Epithelial cell of prostate (primary cell): ENCODE results near the gene ZRSR2.

Experiments used
- DNase-seq: peaks from one replicate; pipeline ENCODE4 v3.0.0-alpha.2; 2011; ENCODE audit warnings: low read depth, low spot score
- H3K27ac ChIP-seq: fragments of 450-650 bp; 2 replicates; pipeline ENCODE4 v1.5.1; 2017; ENCODE audit warnings: mild to moderate bottlenecking

Gene ZRSR2

DNA sequence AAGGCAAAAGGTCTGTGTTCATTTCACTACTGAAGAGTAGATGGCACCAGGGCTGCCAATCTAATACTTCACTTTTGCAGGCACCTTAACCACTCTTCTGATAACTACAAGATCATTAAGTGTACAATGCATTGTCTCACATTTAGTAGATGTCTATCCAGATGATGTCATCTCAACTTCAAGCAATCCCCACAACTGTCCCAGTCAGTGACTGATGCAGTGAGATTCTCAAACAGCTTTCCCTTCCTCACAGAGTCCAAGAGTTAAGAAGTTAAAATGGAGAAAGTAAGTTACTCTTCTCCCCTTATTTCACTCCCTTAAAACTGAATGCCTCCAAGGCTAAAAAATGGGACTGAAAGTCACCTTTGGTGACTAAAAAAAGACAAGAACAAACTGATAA lies 53.7 kb downstream of the ZRSR2 start:
- DNase-seq: no peak
- H3K27ac ChIP-seq: no peak overlapping the region

DNA sequence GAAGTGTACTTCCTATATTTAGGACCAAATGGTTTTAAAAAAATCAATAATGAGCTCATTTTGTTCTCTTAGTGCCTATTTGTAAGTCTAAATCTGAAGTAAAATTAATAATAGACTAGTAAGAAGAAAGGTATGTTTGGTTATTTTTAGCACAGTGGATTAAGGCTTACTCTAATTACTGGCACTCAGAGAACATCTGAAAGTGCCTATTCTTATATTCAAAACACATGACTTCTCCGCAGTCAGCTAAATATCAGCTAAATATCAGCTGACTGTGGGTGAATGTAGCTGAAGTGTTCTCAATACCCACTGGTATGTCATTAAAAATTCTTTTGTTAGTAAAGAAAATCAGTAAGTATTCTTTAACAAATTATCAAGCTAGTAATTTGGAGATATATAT lies 58.3 kb downstream of the ZRSR2 start:
- no peak overlapping the region for H3K27ac ChIP-seq
- DNase-seq: no peak

DNA sequence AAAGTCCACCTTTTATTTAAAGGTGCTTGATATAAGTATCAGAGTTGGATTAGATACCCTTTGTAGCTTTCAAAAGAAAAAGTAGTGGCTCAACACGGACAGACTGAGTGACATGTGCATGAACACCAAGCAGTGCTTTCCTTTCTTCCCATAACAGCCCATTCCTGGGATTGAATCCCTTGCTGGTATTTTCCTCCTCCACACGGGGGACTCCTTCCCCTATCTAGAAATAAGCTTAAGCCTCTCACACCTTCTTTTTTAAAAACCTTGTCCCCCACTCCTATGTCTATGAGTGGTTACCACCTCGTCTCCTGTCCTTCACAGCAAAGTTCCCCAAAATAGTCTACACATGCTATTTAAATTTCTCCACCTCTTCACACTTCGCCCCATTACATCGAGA lies 59.3 kb downstream of the ZRSR2 start:
- DNase-seq: no peak
- H3K27ac ChIP-seq: no peak overlapping the region

DNA sequence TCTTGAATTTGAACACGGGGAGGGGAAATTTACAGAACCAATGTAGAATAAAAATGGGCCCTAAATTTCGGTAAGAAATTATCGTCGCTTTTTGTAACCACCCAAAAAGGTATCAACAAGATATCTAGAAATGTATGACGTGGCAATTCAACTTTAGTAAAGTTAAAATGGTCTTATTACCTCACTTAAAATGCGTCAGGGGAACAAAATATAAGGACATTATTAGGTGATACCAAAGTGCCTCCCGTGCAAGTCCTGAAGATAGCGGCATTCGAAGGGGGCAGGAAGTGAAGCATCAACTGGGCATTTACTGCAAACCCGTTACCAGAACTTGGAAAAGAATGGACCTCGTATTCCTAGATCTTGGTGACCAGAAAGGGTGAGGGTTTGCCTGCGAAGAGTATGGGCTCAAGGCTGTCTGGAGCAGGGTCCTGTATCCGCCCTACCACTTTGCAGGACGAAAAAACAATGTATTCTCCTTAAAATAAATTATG lies 63.3 kb downstream of the ZRSR2 start:
- no peak for DNase-seq

DNA sequence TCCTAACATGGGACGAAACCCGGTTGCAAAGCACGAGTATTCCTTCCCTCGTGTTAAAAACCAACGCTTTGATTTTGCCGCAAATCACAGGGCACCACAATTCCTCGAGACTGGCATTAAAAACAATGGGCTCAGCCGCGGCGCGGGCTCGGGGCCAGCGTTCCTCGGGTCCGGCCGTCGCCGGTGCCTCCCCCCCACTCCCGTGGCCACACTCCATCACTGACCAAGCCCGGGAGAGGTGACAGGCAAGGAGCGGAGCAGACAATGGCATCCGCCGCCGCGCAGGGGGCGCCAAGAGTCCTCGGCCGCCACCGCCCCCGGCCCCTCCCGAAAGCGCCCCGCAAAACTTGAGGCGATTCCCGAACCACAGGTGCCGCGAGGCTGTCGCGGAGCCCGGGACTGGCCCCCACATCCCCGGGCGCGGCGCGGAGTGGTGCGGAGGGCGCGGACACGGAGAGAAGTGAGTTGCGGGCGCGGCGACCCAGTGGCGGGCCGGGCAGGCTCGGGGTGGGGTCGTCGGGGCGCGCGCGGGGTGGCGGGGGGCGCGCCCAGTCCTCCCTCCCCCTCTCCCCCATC lies 63.9 kb downstream of the ZRSR2 start:
- peak overlapping the region; percentile 62 for H3K27ac ChIP-seq
- no peak for DNase-seq

More for the DNA sequence above, 63.3 kb downstream of the ZRSR2 start:
- H3K27ac ChIP-seq: no peak overlapping the region

DNA sequence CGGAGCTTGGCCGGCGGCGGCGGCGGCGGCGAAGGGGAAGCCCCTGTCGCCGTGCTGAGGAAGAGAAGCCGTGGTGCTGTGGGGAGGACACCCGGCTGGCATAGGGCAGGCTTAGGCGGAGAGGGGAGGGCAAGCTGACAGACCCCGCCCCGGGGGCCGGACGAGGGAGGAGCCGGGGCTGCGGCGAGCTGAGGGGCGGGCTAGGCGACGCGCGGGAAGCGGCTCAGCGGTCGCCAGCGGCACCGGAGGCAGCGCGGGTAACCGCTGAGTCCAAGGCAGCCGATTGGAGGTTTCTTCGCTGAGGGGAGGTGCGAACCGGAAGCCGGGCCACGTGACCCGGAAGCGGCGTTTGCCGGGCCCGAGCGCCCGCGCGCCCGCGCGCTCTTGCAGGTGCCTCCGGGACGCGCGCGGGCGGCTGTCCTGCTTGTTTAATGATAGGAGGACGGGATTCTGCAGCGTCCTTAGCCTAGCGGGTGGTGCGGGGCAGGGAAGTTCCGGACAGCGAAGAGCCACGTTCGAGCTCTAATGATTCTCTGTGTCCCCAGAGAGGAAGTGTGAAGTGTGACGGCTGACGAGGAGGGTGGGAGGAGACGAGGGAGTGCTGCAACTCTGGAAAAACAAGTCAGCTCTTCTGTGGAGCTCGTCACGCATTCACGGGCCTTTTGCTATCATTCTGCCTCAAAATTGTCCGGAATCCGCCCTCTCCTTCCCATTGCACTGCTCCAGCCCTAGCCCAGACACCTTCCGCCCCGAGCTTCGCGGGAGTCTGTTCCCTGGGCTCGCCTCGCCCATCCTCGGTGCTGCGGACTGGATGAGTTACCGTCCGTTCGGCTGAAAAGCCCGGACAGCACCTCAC lies 64.7 kb downstream of the ZRSR2 start, which contains the start of gene AP1S2:
Gene AP1S2, minus strand, starts transcription at position 102 of the 856 bp plus-strand sequence. CDS start 2,289 bp downstream, outside the sequence.
- peak; percentile 57 for DNase-seq
- peak within 1 kb of the TSS; percentile 62 for H3K27ac ChIP-seq

DNA sequence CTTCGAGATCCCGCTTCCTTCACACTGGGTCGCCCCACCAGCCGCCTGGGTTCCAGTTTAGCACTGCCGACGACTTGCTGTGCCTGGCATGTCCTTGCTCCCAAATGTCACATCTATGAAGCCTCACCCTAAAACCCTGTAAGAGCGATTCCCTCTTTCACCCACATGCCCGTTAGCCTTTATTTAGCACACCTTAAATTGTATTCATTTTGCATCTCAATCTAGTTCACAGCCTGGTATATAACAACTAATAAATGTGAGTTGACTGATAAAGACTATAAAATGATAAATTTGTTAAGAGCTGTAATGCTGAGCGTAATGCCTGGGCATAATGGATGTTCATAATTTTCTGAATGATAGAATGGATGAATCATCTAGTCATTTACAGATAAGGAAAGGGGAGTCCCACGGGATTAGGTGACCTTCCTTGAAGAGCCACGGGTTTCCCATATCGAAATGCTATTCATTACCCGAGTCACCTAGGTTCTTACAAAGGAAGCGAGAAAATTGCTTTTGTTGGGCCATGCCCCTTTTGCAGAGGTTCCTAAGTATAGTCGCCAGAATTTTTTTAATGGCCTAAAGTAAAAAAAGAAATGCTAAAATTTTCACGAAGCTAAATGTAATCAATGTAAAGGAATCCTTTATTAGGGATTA lies 65.4 kb downstream of the ZRSR2 start:
- peak overlapping the region; percentile 62 for H3K27ac ChIP-seq
- no peak for DNase-seq

DNA sequence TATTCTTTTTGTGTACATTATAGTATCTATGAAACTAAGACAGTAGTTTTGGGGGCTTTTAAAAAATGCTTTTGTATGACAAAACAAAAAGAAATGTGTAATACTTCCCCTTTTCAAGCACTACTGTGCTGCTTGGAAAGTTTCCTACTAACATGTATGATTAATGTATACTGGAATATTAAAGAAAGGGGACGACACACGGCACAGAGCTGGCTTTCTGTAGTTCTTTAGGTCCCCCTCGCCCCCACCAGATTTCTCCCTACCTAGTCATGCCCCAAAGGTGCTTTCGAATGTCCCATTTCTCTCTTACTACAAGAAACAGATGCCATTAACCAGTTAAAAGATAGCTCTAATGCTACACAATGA lies 65.9 kb downstream of the ZRSR2 start:
- H3K27ac ChIP-seq: no peak overlapping the region
- DNase-seq: no peak

DNA sequence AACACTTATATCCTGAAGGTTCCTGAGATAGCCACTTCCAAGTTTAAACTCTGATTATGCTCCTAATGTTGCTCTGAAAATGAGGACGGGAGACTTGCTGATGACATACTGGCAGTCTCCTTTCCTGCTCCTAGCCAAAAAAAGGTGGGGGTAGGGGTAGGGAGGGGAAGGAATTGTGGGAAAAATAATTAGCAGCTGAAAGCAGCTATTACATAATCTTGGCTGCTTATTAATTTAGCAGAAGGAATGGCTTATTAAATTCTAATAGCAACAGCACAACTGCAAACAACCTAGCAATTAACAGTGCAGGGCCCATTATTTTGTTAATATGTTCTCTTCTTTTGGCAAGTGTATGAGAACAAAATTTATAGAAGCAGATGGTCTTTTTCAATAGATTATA lies 66.4 kb downstream of the ZRSR2 start:
- DNase-seq: no peak
- H3K27ac ChIP-seq: no peak overlapping the region

DNA sequence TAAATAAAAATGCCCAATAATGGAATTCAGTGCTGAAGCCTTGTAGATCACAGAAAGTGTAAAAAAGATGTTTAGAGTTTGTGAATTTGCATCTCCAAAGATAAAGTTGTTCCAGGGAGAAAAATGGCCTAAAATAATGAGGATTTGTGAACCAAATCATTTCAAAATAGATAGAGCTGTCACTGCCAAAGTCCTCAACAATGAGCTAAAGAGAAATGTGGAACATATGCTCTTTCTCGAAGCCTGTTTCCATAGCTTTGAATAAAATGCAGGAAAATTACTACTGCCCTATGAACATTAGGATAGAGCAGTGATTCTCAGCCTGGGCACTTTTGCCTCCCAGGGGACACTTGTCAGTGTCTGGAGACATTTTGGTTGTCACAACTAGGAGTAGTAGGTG lies 67.8 kb downstream of the ZRSR2 start:
- DNase-seq: no peak

DNA sequence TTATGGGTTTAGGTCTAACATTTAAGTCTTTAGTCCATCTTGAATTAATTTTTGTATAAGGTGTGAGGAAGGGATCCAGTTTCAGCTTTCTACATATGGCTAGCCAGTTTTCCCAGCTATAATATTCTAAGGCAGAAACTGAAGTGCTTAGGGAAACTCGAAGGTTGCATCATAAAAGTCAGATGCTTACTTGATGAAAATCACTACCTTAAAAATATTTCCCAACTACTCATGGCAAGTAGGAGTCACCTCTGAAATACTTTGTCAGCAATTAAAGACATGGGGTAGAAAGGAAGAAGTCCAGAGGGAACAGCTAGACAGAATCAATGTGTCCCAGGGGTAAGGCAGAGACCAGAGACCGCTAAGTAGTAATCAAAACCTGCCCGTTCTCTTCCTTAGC lies 70.6 kb downstream of the ZRSR2 start:
- H3K27ac ChIP-seq: no peak overlapping the region
- no peak for DNase-seq

More for the DNA sequence above, 67.8 kb downstream of the ZRSR2 start:
- H3K27ac ChIP-seq: no peak overlapping the region

DNA sequence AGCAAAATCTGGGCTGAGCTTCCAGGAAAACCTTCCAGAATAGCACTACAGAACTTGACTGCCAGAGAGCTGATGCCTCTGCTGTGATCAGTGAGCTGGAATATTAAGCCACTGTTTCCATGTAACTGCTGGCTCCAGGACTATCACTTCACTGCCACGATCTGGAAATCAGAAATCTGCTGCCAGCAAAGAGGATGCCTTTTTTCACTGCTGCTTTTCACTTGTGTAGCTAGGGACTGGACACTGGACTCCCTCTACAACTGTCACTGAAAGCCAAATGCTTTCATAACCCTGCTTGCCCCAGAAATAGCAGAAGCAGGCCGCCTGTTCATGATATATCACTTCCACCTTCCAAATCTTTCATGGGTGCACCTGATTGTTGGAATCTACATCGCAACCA lies 73.7 kb downstream of the ZRSR2 start:
- no peak overlapping the region for H3K27ac ChIP-seq
- no peak for DNase-seq

DNA sequence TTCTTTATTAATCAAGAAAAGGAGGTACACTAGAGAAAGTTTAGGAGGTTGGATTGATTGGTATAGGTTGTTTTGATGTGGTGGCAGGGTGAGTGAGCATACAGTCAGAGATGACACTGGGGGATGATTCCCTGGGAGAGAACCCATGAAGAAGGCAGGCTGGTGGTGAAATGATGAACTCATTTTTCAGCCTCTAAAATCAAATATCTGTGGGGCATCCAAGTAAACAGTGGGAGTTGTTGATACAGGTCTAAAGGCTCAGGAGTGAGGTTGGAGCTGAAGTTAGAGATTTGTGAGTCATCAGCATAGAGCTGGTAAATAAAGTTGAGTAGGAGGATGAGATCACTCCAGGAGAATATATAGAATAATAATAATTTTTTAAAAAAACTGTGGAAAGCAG lies 74.3 kb downstream of the ZRSR2 start:
- H3K27ac ChIP-seq: no peak overlapping the region
- peak; percentile 49 for DNase-seq

DNA sequence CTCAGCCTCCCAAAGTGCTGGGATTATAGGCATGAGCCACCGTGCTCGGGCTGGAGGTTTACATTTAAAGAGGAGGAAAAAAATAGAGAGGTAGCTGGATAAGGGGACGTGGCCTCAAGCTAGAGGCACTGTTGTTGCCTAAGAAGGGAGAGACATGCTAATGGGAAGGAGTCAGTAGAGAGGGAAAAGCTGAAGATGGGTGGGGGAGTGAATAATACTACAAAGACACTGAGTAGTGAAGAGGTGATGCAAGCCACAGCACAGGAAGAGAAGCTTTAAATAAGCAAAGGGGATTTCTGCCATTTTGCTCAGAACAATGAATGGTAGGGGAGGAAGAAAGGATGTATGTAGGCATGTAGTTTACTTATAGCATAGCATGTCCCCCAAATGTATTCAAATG lies 75.9 kb downstream of the ZRSR2 start:
- DNase-seq: no peak
- H3K27ac ChIP-seq: no peak overlapping the region

DNA sequence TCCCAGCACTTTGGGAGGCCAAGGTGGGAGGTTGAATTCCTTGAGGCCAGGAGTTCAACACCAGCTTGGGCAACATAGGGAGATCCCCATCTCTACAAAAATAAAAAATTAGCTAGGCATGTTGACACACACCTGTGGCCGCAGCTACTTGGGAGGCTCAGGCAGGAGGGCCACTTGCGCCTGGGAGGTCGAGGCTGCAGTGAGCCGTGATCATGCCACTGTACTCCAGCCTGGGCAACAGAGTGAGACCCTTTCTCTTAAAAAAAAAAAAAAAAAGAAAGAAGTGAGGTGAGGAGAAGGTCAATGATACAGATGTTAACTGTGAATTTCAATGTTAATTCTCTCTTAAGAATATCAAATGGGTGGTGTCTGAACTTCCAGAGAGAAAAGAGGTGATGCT lies 79.4 kb downstream of the ZRSR2 start:
- DNase-seq: no peak
- no peak overlapping the region for H3K27ac ChIP-seq

DNA sequence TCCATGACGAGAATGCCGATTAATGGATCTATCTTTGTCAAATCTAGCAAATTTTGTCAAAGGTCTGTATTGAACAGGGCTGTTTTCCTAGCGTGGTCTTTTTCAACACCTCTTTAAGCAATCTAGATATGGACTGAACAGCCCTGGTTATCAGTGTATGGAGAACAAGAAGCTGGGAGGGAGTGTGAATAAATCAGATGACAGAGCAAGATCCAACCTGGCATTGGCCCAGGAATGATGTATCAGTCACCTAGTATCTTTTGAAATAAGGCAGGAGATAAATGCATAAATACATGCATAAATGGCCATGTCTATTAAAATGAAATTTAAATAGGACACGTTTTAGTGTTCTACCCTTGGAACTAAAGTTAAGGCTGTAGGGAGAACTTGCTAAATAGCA lies 80.0 kb downstream of the ZRSR2 start:
- DNase-seq: no peak
- H3K27ac ChIP-seq: no peak overlapping the region
